Left ventricle myocardium inferior (tissue), 1 donor: ENCODE data around the gene TRIL. TPM values are rescaled to one million over a fixed set of nuclear protein-coding genes. Genes with fewer than 3 reads are reported as not detected.

Experiments
- DNase-seq: peaks from one replicate; pipeline ENCODE4 v3.0.0-alpha.2; 2020
- H3K27ac ChIP-seq: fragments of 200-600 bp; replicated peaks from 2 replicates; pipeline ENCODE4 v1.8.0; 2021
- H3K27me3 ChIP-seq: fragments of 200-600 bp; 2 replicates; pipeline ENCODE4 v1.8.0; 2021; ENCODE audit warnings: low read depth
- H3K36me3 ChIP-seq: fragments of 200-600 bp; 2 replicates; pipeline ENCODE4 v1.8.0; 2021
- H3K4me1 ChIP-seq: fragments of 200-600 bp; 2 replicates; pipeline ENCODE4 v1.8.0; 2021
- H3K4me3 ChIP-seq: fragments of 200-600 bp; 2 replicates; pipeline ENCODE4 v1.8.0; 2021; ENCODE audit warnings: mild to moderate bottlenecking, moderate library complexity
- H3K9me3 ChIP-seq: fragments of 200-600 bp; replicated peaks from 2 replicates; pipeline ENCODE4 v1.8.0; 2021
- intact Hi-C: fragments of 100-400 bp; cut with micrococcal nuclease; formaldehyde crosslinking; loops from one replicate; pipeline ENCODE4 v1.11.0; 2022
- total RNA-seq: library from RNA; stranded (reverse); fragmentation: NEBNext Ultra II Directional; extraction: Animal tissue kit (Norgen Biotek cat#: 25700); gene quantifications from one replicate; pipeline ENCODE4 v1.2.1, GENCODE V29; 2021
- TF ChIP-seq, protein P1 (sequence below): fragments of 200-600 bp; IDR thresholded peaks from 2 replicates; pipeline ENCODE4 v1.8.0; 2021; ENCODE audit warnings: antibody characterized with exemption, mild to moderate bottlenecking, borderline replicate concordance
- donor health status: DM: no; HTN: yes; CAD: no; lungs with severe emphysema.

TRIL gene
- total RNA-seq, 1 donor from 2014 or later = 1.9 TPM

DNA sequence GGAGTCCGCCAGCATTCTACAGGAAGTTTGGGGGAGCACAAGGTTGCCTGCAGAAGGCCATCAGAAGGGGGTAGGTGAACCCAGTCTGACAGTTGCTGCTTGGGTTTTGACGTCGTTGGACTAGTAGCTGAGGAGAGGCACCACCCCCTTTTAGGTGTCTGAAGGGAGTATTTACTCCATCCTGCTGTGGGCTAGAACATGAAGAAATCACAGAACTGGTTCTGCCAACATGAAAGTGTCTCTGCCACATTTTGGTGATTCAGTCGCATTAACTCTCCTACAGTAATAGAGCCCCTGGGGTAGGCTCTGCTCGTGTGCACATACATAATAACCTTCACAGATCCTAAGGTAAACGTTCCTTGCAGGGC, 834 bp upstream of the TRIL start:
- peaks cover 50% of the 10 kb centered on the region for H3K4me1 ChIP-seq
- DNase-seq = no peak
- peak overlapping the region; percentile 78 for H3K27ac ChIP-seq
- peak overlapping the region; percentile 72 for H3K4me3 ChIP-seq
- TF ChIP-seq, protein P1, sequence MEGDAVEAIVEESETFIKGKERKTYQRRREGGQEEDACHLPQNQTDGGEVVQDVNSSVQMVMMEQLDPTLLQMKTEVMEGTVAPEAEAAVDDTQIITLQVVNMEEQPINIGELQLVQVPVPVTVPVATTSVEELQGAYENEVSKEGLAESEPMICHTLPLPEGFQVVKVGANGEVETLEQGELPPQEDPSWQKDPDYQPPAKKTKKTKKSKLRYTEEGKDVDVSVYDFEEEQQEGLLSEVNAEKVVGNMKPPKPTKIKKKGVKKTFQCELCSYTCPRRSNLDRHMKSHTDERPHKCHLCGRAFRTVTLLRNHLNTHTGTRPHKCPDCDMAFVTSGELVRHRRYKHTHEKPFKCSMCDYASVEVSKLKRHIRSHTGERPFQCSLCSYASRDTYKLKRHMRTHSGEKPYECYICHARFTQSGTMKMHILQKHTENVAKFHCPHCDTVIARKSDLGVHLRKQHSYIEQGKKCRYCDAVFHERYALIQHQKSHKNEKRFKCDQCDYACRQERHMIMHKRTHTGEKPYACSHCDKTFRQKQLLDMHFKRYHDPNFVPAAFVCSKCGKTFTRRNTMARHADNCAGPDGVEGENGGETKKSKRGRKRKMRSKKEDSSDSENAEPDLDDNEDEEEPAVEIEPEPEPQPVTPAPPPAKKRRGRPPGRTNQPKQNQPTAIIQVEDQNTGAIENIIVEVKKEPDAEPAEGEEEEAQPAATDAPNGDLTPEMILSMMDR = no peak
- no peaks in the 10 kb centered on the region for H3K27me3 ChIP-seq
- no peaks in the 10 kb centered on the region for H3K36me3 ChIP-seq
- intact Hi-C loops = loop anchor here (10.0 kb wide), 1 partner anchor 146 kb away; no protein-coding TSS in a partner anchor
- H3K9me3 ChIP-seq = no peaks in the 10 kb centered on the region

GRCh38 chr7:28957751-28958234, 337 bp downstream of the TRIL start:
- peak overlapping the region; percentile 78 for H3K27ac ChIP-seq
- DNase-seq = no peak
- intact Hi-C loops = loop anchor here (10.0 kb wide), 1 partner anchor 147 kb away; no protein-coding TSS in a partner anchor

DNA sequence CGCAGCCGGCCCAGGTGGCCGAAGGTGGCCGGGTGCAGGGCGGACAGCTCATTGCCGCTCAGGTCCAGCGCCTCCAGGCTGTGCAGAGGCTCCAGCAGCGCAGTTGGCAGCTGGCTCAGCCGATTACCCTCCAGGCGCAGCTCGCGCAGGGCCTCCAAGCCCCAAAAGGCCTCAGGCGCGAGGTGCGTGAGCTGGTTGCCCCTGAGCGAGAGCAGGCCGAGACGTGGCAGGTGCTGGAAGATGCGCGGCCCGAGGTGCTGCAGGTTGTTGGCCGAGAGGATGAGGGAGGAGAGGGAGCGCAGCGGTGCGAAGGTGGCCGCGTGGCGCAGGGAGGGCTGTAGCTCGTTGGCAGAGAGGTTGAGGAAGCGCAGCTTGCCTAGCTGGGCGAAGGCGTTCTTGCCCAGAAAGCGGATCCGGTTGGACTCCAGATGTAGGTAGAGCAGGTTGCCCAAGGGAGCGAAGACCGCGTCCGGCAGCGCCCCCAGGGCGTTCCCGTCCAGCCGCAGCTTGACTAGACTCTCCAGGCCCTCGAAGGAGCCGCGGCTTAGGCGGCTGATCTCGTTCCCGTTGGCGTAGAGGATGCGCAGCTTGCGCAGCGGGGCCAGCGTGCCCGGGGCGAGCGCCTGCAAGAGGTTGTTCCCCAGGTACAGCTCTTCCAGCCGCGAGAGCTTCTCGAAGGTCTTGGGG, 923 bp downstream of the TRIL start:
- H3K4me3 ChIP-seq = peak overlapping the region; percentile 72
- no peaks in the 10 kb centered on the region for H3K36me3 ChIP-seq
- no peaks in the 10 kb centered on the region for H3K9me3 ChIP-seq
- peaks cover 61% of the 10 kb centered on the region for H3K4me1 ChIP-seq
- H3K27ac ChIP-seq = peak overlapping the region; percentile 78
- intact Hi-C loops = loop anchor here (10.0 kb wide), 1 partner anchor 148 kb away; no protein-coding TSS in a partner anchor
- no peaks in the 10 kb centered on the region for H3K27me3 ChIP-seq
- peak; percentile 29 for DNase-seq
- TF ChIP-seq, protein P1 = no peak

More at GRCh38 chr7:28957751-28958234, 337 bp downstream of the TRIL start:
- Histone ChIP-seq H3K4me3 (peak overlapping the region; percentile 72), H3K9me3 (no peaks in the 10 kb centered on the region), H3K36me3 (no peaks in the 10 kb centered on the region), H3K4me1 (peaks cover 61% of the 10 kb centered on the region), H3K27me3 (no peaks in the 10 kb centered on the region)
- TF ChIP-seq, protein P1 = no peak

GRCh38 chr7:28956608-28957063, 1.5 kb downstream of the TRIL start:
- Histone ChIP-seq H3K27me3 (no peaks in the 10 kb centered on the region), H3K9me3 (no peaks in the 10 kb centered on the region), H3K4me3 (peak overlapping the region; percentile 72), H3K36me3 (no peaks in the 10 kb centered on the region), H3K4me1 (peaks cover 61% of the 10 kb centered on the region), H3K27ac (peak overlapping the region; percentile 78)
- peak; percentile 66 for DNase-seq
- intact Hi-C loops = loop anchor here (10.0 kb wide), 1 partner anchor 148 kb away; no protein-coding TSS in a partner anchor
- TF ChIP-seq, protein P1 = peak; percentile 65

- Histone ChIP-seq H3K27me3 (no peaks in the 10 kb centered on the region), H3K9me3 (no peaks in the 10 kb centered on the region), H3K27ac (peak overlapping the region; percentile 78), H3K36me3 (no peaks in the 10 kb centered on the region), H3K4me1 (peaks cover 61% of the 10 kb centered on the region), H3K4me3 (peak overlapping the region; percentile 72)
- intact Hi-C loops = loop anchor here (10.0 kb wide), 1 partner anchor 149 kb away; no protein-coding TSS in a partner anchor
- TF ChIP-seq, protein P1 = peak; percentile 62
- peak; percentile 81 for DNase-seq
Measured at GRCh38 chr7:28955718-28956607, 2.2 kb downstream of the TRIL start.
